Heart right ventricle (tissue), 16 donors: ENCODE measurements around the gene MCOLN3. TPM values are rescaled to one million over a fixed set of nuclear protein-coding genes. Genes with fewer than 3 reads are reported as not detected.

Source experiments
- ATAC-seq, 8 donors: fragments of 200-7000 bp; cut with Tn5 transposase; one replicate each; pipeline ENCODE4 v1.9.1; 2020; ENCODE audit warnings: mild to moderate bottlenecking in 8 of 8, moderate library complexity in 8 of 8, moderate number of reproducible peaks in 1 of 8
- DNase-seq, 2 donors: peaks; one replicate each; pipeline ENCODE4 v3.0.0-alpha.2; 2020
- H3K27ac ChIP-seq, 10 donors: fragments of 200-600 bp; sonication (generic) in 2 of 10; one replicate each; pipeline versions ENCODE4 v1.5.0 to v1.8.0; 2020 to 2022; ENCODE audit warnings: mild to moderate bottlenecking in 3 of 10
- H3K27me3 ChIP-seq, 7 donors: fragments of 200-600 bp; one replicate each; pipeline ENCODE4 v1.8.0; 2021 to 2022; ENCODE audit warnings: mild to moderate bottlenecking in 2 of 7
- H3K36me3 ChIP-seq, 9 donors: fragments of 200-600 bp; sonication (generic) in 1 of 9; one replicate each; pipeline versions ENCODE4 v1.5.0 to v1.8.0; 2020 to 2022; ENCODE audit warnings: mild to moderate bottlenecking in 2 of 9
- H3K4me1 ChIP-seq, 9 donors: fragments of 200-600 bp; sonication (generic) in 1 of 9; one replicate each; pipeline versions ENCODE4 v1.5.0 to v1.8.0; 2020 to 2022; ENCODE audit warnings: mild to moderate bottlenecking in 4 of 9
- H3K4me3 ChIP-seq, 10 donors: fragments of 200-600 bp; sonication (generic) in 2 of 10; one replicate each; pipeline versions ENCODE4 v1.5.0 to v1.8.0; 2020 to 2022; ENCODE audit warnings: mild to moderate bottlenecking in 7 of 10, moderate library complexity in 2 of 10
- H3K9me3 ChIP-seq, 11 donors: fragments of 200-600 bp in 10 of 11; sonication (generic) in 2 of 11; one replicate each; pipeline versions ENCODE4 v1.5.0 to v1.8.0; 2013 to 2022; ENCODE audit warnings: mild to moderate bottlenecking in 2 of 11, control low read depth in 1 of 11, moderate library complexity in 1 of 11
- WGBS, 2 donors: extraction: QIAGEN DNeasy Blood & Tissue Kit; methylation state at CpG; one replicate each; pipeline ENCODE4 v1.1.7; 2013; ENCODE audit warnings: inconsistent platforms in 1 of 2; 5-methylcytosine and 5-hydroxymethylcytosine counted together
- intact Hi-C, 10 donors: fragments of 100-400 bp; cut with DNase I; formaldehyde crosslinking; loops; one replicate each; pipeline versions ENCODE4 v1.11.1 to v1.14.2; 2022
- polyA plus RNA-seq, 2 donors: library from polyadenylated mRNA; stranded (reverse); fragments of 200-250 nt; gene quantifications; one replicate each; pipeline ENCODE4 v1.2.3, GENCODE V29; 2013
- total RNA-seq, 10 donors: library from RNA; stranded (reverse); fragmentation: NEBNext Ultra II Directional in 3 of 10; extraction: Animal tissue kit (Norgen Biotek cat#: 25700) in 3 of 10; gene quantifications; one replicate each; pipeline versions ENCODE4 v1.2.1 to v1.2.4, GENCODE V29; 2021 to 2023
- TF ChIP-seq, protein P1 (sequence below), 9 donors: fragments of 200-600 bp; sonication (generic) in 2 of 9; IDR thresholded peaks; one replicate each; pipeline versions ENCODE4 v1.5.0 to v1.8.0; 2021 to 2022; ENCODE audit warnings: antibody characterized with exemption in 9 of 9, mild to moderate bottlenecking in 5 of 9, moderate library complexity in 1 of 9
- donor health status: Arrhythmogenic right ventricular cardiomyopathy.
- donor health status: ischemic (EF 13 %, LVEDD 7.1; RV severe dilation, severe dysfunction).
- donor health status: healthy with polysubstance abuse.
- donor health status: DM: no; HTN: yes; CAD: no.
- donor health status: DM: no; HTN: no; CAD: no.
- donor health status: ischemic (EF 25% LVEDD 6.9; RV normal size, moderate dysfunction).
- donor health status: ischemic (EF 25% LVEDD 5.7; RV mildly dilated, moderate dysfunction).
- donor health status: healthy.
- donor health status: DM: yes; HTN: yes; CAD: no.
- donor health status: Ischemic cardiomyopathy.
- donor health status: ischemic (EF 35%, LVEDD 5.7; RV mildly dilated, moderate dysfunction).
- donor health status: nonischemic (EF 11% LVEDD 7.7; RV severe dilation, severe dysfunction).
- donor health status: DM: yes; HTN: yes; CAD: no.
- donor health status: PGD.
- donor health status: ischemic (EF 29% LVEDD 5.4; RV normal size, mild dysfunction).
- donor health status: nonischemic (EF 23%, LVEDD 6.1; RV moderate dilation, normal function).

The MCOLN3 gene
- total and polyA plus RNA-seq, 12 donors: 0.13 to 2.7 (median 0.28) TPM; not detected in 1

DNA sequence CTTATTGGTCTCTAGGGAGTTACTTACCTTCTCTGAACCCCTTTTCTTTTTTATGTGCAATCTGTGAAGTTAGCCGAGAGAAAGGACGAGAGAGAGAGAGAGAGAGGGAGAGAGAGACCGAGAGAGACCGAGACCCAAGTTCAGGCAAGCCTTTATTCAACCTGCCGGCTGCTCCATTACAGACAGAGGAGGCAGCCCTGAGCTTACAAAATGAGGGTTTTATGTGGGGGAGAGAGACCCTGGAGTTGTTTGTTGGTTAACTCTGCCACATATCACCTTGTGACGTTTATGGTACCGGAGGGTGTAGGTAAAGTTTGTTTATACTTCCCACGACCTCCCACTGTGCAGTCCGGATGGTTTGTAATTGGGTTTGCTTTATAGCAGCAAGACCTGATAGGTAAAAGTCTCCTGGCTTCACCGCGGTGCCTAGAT lies 1.5 kb upstream of the MCOLN3 start:
- DNase-seq (no peak), ATAC-seq (no peak)
- TF ChIP-seq, protein P1, sequence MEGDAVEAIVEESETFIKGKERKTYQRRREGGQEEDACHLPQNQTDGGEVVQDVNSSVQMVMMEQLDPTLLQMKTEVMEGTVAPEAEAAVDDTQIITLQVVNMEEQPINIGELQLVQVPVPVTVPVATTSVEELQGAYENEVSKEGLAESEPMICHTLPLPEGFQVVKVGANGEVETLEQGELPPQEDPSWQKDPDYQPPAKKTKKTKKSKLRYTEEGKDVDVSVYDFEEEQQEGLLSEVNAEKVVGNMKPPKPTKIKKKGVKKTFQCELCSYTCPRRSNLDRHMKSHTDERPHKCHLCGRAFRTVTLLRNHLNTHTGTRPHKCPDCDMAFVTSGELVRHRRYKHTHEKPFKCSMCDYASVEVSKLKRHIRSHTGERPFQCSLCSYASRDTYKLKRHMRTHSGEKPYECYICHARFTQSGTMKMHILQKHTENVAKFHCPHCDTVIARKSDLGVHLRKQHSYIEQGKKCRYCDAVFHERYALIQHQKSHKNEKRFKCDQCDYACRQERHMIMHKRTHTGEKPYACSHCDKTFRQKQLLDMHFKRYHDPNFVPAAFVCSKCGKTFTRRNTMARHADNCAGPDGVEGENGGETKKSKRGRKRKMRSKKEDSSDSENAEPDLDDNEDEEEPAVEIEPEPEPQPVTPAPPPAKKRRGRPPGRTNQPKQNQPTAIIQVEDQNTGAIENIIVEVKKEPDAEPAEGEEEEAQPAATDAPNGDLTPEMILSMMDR (IDR thresholded peaks at IDR 0.05): no peak
- WGBS, 2 donors: 21 to 36% methylated on average over 11 of the region's 11 CpGs
- H3K36me3 ChIP-seq: no peaks in the 10 kb centered on the region
- H3K27me3 ChIP-seq: peaks cover 11 to 83% (median 64%) of the 10 kb centered on the region in 7 donors
- peaks cover 3 to 15% (median 8%) of the 10 kb centered on the region in 9 donors for H3K4me1 ChIP-seq
- H3K27ac ChIP-seq: no peak overlapping the region
- intact Hi-C loops: no loop called here
- no peak overlapping the region for H3K4me3 ChIP-seq
- H3K9me3 ChIP-seq: no peaks in the 10 kb centered on the region

DNA sequence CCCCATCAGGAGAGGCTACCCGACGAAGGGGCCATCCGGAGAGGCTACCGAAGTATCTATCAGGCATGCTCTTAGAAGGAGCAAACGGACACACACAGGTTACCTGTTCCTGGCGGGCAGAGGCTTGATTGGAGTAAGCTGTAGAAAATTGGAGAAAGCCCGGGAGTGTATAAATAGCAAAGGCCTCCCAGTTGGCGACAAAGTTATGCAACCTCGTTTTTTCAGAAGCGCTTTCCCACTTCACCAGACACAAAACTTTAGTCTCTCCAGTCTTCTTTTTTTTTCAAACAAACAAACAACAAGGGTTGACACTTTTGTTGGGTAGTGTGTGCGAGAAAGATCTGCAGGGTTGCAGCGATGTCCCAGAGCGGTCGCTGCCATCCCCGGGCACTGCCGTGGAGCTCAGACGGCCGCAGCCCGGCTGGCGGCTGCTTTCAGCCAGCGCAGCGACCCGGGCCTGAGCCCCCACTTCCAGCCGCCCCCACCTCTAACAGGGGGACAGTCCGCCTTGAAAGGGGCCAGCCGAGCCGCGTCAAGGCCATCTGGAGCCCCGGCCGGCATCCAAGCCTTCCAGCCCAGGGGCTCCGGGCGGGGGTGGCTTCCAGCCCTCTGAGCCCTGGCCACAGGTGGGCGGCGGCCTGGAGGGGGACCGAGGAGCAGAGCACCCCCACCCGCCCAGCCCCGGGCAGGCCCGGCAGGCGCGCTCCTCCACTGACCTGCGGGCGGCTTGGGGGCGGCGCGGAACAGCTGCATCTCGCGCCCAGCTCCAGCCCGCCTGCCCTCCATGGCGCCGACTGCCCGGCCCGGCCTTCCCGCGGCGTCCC lies 616 bp downstream of the MCOLN3 start:
- intact Hi-C loops: no loop called here
- H3K27ac ChIP-seq: no peak overlapping the region
- WGBS, 2 donors: 3 to 4% methylated on average over 43 to 55 of the region's 55 CpGs
- ATAC-seq (peak in 7 of 8 donors; percentile 11 to 80 (median 65)), DNase-seq (peak in 1 of 2 donors; percentile 14)
- TF ChIP-seq, protein P1 (IDR thresholded peaks at IDR 0.05): no peak
- no peaks in the 10 kb centered on the region for H3K36me3 ChIP-seq
- peaks cover 3 to 15% (median 8%) of the 10 kb centered on the region in 9 donors for H3K4me1 ChIP-seq
- H3K9me3 ChIP-seq: no peaks in the 10 kb centered on the region
- peak overlapping the region; percentile 43 to 57 (median 47) for H3K4me3 ChIP-seq
- peaks cover 11 to 94% (median 64%) of the 10 kb centered on the region in 7 donors for H3K27me3 ChIP-seq

DNA sequence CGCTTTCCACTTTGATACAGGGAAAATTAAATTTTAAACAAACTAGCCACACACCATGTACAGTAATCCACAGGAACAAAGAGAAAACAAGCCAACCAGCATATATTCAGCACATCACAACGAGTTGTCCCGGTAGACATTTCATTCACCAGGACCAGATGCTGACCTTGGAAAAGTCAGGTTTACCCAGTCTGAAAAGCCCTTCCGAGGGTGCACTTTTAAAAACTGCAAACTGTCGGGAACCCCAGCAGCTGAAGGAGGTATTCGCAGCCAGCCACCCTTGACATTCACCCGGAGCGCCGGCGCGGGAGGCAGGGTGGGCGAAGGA lies 1.2 kb downstream of the MCOLN3 start:
- peak overlapping the region in 4 of 10 donors; percentile 44 to 57 (median 47) for H3K4me3 ChIP-seq
- H3K36me3 ChIP-seq: no peaks in the 10 kb centered on the region
- peaks cover 3 to 15% (median 8%) of the 10 kb centered on the region in 9 donors for H3K4me1 ChIP-seq
- TF ChIP-seq, protein P1 (IDR thresholded peaks at IDR 0.05): no peak
- no peak for DNase-seq
- 29 to 37% methylated on average over 12 of the region's 12 CpGs for WGBS, 2 donors
- no peaks in the 10 kb centered on the region for H3K9me3 ChIP-seq
- ATAC-seq: no peak
- intact Hi-C loops: no loop called here
- no peak overlapping the region for H3K27ac ChIP-seq
- H3K27me3 ChIP-seq: peaks cover 11 to 91% (median 64%) of the 10 kb centered on the region in 7 donors

DNA sequence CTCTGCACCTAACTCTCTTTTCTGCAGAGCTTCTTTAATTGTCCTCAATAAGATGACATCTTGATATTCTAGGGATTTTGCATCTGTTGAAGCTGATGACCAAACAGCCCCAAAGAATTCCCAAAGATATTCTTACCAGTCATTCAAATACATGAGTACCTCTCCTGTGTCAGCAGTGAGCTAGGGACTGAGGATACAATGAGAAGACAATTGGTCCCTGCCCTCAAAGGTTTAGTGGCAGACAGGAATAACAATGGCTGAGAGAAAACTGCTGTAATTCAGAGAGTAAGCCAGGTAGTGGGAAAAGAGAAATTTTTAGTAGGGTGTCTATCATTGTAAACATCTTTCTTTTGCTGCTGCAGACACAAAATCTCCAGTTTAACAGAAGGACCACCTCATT lies 5.9 kb downstream of the MCOLN3 start:
- intact Hi-C loops: no loop called here
- H3K4me3 ChIP-seq: no peak overlapping the region
- peaks cover under 1 to 47% (median 27%) of the 10 kb centered on the region in 7 donors for H3K27me3 ChIP-seq
- TF ChIP-seq, protein P1 (IDR thresholded peaks at IDR 0.05): no peak
- no peak for DNase-seq
- H3K4me1 ChIP-seq: peaks cover 0 to 4% (median 1%) of the 10 kb centered on the region in 9 donors
- H3K27ac ChIP-seq: no peak overlapping the region
- H3K9me3 ChIP-seq: no peaks in the 10 kb centered on the region
- ATAC-seq: no peak
- H3K36me3 ChIP-seq: no peaks in the 10 kb centered on the region
